UCSD-AML1 (cell line): ENCODE results near the gene MYRFL.
"Not testable (repeated sequence)": the region's sequence is repeated elsewhere in the genome, so short reads cannot be mapped to it uniquely, and the experiment has no call there.

Experiments
- DNase-seq: peaks from one replicate; lab custom pipeline; 2025; ENCODE audit not compliant: unreplicated experiment; lab: John Stamatoyannopoulos, UW

The MYRFL gene

GRCh38 chr12:69840727-69841126 is 15.7 kb downstream of the MYRFL start:
- no peak for DNase-seq

- no peak for DNase-seq
Measured at GRCh38 chr12:69843608-69844007, 18.6 kb downstream of the MYRFL start.

GRCh38 chr12:69844416-69844815 is 19.4 kb downstream of the MYRFL start:
- DNase-seq = no peak

DNA sequence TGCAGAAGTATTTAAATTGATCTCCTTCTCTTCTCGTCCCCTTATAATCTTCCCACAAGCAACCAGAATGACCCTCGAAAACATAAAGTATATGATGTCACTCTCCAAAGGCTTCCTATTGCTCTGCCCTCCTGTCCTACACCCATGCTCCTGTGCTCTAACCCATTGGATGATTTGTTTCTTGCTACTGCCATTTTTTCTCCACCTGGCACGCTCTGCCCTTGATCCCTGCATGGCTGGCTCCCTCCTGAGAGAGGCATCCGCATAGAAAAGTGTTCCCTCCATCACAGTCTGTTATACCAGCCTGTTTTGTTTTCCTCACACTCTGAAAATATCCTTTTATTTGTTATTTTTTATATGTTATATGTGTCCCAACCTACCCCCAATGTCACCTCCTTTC is 19.8 kb downstream of the MYRFL start:
- DNase-seq = no peak

GRCh38 chr12:69846976-69847375 is 21.9 kb downstream of the MYRFL start:
- DNase-seq = no peak

DNA sequence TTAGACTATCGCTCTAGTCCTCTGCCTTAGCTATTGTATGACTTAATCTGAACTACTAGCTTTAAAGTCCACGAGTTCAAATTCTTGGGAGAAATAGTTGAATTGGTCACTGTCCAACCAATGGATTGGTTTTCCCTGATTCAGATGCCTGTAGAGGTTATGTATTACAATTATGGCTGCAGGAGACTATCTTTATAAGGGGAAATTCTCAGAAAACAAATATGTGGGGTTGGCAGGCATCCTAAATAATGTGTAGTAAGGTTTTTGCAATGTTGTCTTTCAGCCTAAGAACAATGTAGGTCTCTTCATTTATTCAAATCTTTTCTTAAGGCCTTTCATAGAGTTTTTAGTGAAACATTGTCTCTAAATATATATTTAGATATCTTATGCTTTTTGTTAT is 26.9 kb downstream of the MYRFL start:
- DNase-seq = no peak

GRCh38 chr12:69853176-69853961 is 28.3 kb downstream of the MYRFL start:
- not testable (repeated sequence) for DNase-seq

DNA sequence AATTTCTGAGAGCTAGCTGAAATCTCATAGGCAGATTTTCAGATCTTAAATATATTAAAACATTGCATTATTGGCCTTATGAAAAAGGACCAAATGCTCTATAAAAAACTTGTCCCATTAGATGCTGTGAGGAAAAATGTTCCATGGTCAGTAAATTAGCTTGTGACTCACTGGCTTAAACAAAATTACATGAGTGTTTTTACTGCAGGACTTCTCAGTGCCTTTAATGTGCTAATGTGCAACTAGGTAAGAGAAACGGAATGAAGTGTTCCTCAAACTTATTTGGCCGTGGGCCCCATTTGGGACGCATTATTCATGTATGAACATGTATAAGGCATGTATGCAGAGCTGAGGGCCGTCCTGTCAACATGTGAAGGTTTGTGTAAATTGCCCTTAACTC is 41.7 kb downstream of the MYRFL start:
- DNase-seq = no peak

DNA sequence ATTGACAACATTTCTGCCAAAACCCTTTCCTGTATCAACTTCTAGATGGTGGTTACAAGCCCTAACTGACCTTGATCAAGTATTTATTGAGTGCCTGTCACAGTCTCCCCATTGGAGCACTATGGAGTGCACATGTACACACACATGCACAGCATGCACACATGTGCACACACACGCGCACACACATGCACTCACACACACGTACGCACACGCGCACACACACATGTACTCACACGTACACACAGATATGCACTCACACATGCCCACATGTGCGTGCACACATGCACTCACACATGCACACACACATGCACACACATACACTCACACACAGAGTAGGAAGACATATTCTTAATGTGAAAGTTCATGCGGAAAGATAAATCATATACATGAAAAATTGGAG is 43.7 kb downstream of the MYRFL start:
- DNase-seq = no peak

- no peak for DNase-seq
Measured at GRCh38 chr12:69872804-69873203, 47.8 kb downstream of the MYRFL start.

DNA sequence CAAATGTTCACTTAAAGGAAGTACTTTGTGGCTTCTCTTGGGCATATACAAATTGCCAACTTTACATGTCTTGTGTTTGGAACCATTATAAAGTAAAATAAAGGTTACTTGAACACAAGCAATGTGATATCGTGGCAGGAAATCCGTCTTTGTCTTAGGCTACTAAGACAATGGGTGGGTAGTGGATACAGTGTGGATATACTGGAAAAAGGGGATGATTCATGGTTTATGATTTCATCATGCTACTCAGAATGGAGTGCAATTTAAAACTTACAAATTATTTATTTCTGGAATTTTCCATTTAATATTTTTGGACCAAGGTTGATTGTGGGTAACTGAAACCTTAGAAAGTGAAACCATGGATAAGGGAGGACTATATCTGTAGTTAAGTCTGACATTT is 48.4 kb downstream of the MYRFL start:
- DNase-seq = no peak

DNA sequence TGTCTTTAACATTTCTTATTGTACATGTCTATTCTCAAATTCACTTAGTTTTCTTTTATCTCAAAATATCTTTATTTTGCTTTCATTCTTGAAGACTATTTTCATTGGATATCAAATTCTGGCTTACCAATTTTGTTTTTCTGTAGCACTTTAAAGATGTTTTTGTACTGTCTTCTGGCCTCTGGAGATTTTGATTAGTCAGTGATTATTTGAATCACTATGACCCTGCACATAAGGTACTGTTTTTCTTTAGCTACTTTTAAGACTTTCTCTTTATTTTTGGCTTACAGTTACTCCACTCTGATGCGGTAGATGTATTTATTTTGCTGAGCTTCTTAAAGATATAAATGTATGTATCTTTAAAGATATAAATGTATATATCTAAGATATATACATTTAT is 49.6 kb downstream of the MYRFL start:
- no peak for DNase-seq

GRCh38 chr12:69875416-69875935 is 50.4 kb downstream of the MYRFL start:
- no peak for DNase-seq

DNA sequence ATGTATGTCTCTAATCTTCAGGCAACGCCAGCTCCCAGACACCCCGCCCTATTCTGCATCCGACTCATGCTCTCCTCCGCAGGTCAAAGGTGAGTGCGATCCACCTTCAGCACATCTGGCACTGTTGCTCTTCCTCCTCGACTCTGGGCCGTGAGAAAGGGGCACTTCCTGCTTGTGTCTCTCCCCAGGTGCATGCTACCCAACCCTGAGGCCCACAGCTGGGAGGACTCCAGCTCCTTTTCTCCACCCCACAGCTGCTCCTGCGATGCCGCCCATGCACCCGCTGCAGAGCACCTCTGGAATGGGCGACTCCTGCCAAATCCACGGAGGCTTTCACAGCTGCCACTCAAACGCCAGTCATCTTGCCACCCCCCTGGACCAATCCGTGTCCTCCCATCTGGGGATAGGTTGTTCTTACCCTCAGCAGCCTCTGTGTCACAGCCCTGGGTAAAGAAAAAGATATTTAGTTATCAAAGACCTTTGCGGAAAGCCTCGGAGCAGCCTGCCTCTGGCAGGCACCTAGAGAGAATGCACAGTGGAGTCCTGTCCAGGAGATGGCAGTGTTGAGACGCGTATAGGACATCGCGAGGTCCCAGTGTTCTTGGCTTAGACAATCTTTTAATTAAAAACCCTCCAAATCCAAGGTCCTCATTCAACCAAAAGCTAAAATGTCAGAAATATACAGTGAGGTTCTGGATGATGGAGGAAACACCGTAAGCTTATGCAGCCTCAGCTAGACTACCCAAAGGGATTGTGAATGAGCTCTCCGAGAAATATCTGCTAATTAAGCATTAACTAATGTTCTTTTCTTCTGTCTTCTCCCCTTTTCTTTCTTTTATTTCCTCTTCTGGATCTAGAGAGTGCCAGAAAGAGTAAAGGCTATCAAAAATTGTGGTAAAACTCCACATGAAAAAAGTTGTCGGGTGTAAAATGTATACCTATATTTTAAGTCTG is 54.3 kb downstream of the MYRFL start:
- peak; percentile 49 for DNase-seq

DNA sequence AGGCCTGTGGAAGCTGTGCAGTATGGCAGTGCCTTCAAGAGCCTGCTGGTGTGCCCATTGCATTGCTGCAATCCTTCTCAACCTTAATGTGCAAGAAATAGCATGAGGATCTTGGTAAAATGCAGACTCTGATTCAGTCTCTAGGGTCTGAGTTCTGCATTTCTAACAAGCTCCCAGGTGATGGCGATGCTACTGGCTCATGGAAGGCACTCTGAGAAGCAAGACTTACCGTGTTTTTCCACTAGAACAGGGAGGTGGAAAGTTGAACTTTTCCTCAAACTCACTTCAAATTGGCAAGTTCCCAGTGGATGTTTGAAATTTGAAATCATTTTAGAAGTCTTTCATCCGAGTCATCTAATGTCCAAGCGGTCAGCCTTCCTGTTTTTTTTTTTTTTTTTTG is 55.5 kb downstream of the MYRFL start:
- DNase-seq = no peak

DNA sequence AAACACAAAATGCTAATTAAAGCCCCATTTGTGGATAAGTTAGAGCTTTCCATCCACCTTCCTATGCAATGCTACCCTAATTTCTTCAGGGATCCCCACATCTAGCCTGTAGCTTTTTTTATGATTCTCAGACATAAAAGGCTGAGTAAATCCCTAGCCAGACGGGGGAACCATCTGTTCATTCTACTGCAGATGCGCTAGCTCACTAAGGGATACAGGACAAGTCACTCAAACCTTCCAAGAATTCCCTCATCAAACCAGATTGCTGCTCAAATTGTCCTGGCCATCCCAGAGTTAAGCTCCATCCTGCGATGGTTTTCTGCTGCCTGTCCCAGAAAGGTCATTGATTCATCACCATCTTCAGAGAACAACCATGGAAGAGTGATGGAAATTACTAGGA is 56.7 kb downstream of the MYRFL start:
- DNase-seq = no peak

DNA sequence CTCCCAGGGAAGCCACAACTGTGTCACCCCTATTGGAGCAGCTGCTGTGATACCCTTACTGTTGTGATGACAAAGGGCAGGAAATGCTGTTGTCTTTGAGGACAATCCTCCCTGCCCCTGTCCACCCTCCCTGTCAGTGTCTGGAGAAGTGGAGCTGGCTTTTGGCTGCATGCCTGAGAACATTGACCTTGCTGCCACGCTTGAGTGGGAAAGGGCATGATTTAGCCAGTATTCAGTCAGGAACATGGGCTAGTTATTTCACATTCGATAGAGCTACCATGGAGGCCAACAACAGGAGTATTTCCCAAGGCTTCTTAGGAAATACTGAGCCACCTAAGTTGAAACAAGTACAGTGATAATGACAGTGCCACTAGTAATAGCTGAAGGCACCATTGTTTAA is 59.4 kb downstream of the MYRFL start:
- no peak for DNase-seq

- DNase-seq = no peak
Measured at GRCh38 chr12:69885658-69886057, 60.6 kb downstream of the MYRFL start.

DNA sequence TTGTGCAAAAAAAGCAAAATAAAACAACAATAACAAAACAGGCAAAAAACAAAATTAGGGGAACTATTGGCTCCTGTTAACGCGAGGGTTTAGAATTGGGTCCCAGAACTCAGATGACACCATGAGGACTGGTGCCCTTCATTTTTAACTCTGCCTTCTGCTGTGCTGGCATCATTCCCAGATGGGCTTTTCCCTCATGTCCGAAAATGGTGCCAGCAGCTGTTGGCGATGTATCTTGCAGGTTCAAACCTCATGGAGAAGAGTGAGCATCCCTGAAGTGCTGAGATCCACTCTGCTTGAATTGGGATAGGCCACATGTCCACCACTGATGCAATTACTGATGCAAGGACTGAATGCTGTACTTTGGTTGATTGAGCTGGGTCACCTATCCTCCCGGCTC is 61.1 kb downstream of the MYRFL start:
- DNase-seq = no peak

DNA sequence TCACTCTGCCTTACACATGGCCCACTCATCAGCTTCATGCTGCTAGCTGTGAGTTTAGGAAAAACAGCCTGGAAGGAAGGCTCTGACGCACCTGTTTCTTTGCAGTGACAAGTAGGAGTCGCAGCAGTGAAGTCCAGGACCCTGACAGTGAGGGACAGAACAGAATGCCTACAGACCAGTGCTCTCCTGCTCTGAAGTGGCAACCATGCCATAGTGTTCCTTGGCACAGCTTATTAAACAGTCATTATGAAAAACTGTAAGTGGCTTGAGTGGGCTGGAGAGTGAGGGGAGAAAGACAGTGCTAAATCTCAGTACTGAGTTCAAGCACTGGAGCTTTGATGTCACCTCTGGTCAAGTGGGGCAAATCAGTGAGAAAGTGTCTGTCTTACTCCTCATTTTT is 61.7 kb downstream of the MYRFL start:
- DNase-seq = no peak

DNA sequence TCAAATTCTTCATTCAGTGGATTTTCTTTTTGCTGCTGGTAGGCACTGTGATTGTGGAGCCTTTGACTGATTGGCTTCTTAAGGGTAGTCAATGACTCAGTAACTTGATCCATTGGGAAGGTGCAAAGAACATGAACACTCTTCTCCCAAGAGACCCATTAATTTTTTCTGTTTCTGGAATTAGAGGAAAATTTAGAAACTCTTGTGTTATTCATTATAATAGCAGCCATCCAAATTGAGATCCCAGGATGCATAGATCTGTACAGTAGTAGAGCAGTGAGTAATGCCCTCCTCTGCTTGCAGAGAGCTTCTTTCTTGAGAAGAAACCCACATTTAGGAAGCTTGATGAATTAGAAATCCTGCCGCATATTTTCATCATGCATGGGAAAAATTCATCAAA is 63.9 kb downstream of the MYRFL start:
- DNase-seq = no peak

- no peak for DNase-seq
Measured at GRCh38 chr12:69894800-69895383, 69.9 kb downstream of the MYRFL start.
